Tibial nerve (tissue), 4 donors: Measurements from ENCODE around the gene PTPRD.

Experiments used
- CTCF ChIP-seq, 5 experiments: fragments of 200-600 bp in 3 of 5; fragments of 450-650 bp in 2 of 5; sonication (generic) in 3 of 5; IDR thresholded peaks; one replicate each; pipeline ENCODE4 v1.5.1; 2016 to 2019; ENCODE audit warnings: antibody characterized with exemption in 5 of 5, mild to moderate bottlenecking in 3 of 5, moderate library complexity in 2 of 5
- EP300 ChIP-seq, 2 donors: sonication (generic); formaldehyde crosslinking; IDR thresholded peaks; one replicate each; pipeline ENCODE4 v1.6.1; 2017; ENCODE audit warnings: antibody characterized with exemption in 2 of 2, mild to moderate bottlenecking in 1 of 2

GRCh38 chr9:8371686-8372085 is 2241.1 kb downstream of the PTPRD start:
- TF ChIP-seq CTCF (IDR thresholded peaks at IDR 0.05) (no peak), EP300 (IDR thresholded peaks at IDR 0.05) (no peak)
